OCI-LY7 (cell line): Measurements from ENCODE around the gene SELENOP. TPM values are rescaled to one million over a fixed set of nuclear protein-coding genes. Genes with fewer than 3 reads are reported as not detected.

ENCODE experiments used
- BruUV-seq: library from RNA; stranded (reverse); fragments of 400-500 nt; replicated peaks from 2 replicates; lab custom pipeline; 2021; lab: Mats Ljungman, UMichigan
- CTCF ChIA-PET: fragments of 300-600 bp; sonication (Branson Sonifier 250); formaldehyde crosslinking; loops from one replicate; lab custom pipeline; 2022; ENCODE audit warnings: antibody characterized with exemption; ENCODE audit not compliant: unreplicated experiment; lab: Charles Lee
- POLR2A ChIA-PET: fragments of 300-600 bp; sonication (Branson Sonifier 250); formaldehyde crosslinking; loops from one replicate; lab custom pipeline; 2022; ENCODE audit warnings: antibody characterized with exemption; lab: Charles Lee
- DNase-seq: peaks from one replicate; pipeline ENCODE4 v3.0.0-alpha.2; 2015; ENCODE audit warnings: low spot score
- H2AFZ ChIP-seq: fragments of 200-600 bp; sonication (generic), shearing (Covaris generic); 2 replicates; pipeline ENCODE4 v1.6.1; 2014; ENCODE audit warnings: mild to moderate bottlenecking, antibody characterized with exemption, low read length, moderate library complexity
- H3K27ac ChIP-seq: fragments of 200-600 bp; sonication (generic); 2 replicates; pipeline ENCODE4 v1.5.1; 2014; ENCODE audit warnings: mixed run types, low read depth, mild to moderate bottlenecking, moderate library complexity, low read length, inconsistent platforms; ENCODE audit not compliant: poor library complexity, severe bottlenecking
- H3K36me3 ChIP-seq: fragments of 200-600 bp; sonication (generic); 2 replicates; pipeline ENCODE4 v1.6.1; 2014; ENCODE audit warnings: mild to moderate bottlenecking, antibody characterized with exemption, low read length, moderate library complexity, mixed read lengths; ENCODE audit not compliant: insufficient read depth
- H3K4me1 ChIP-seq: fragments of 200-600 bp; sonication (generic); 2 replicates; pipeline ENCODE4 v1.5.1; 2014; ENCODE audit warnings: mild to moderate bottlenecking, low read length; ENCODE audit not compliant: insufficient read depth, poor library complexity, severe bottlenecking
- H3K4me2 ChIP-seq: fragments of 200-600 bp; sonication (generic); 2 replicates; pipeline ENCODE4 v1.6.1; 2014; ENCODE audit warnings: mild to moderate bottlenecking, low read length
- H3K4me3 ChIP-seq: fragments of 200-600 bp; sonication (generic); 2 replicates; pipeline ENCODE4 v1.5.1; 2014; ENCODE audit warnings: mild to moderate bottlenecking, low read depth, low read length; ENCODE audit not compliant: poor library complexity, severe bottlenecking
- H3K79me2 ChIP-seq: fragments of 200-600 bp; sonication (generic); 2 replicates; pipeline ENCODE4 v1.6.1; 2016; ENCODE audit warnings: low read depth, mild to moderate bottlenecking, low read length, moderate library complexity, mixed read lengths; ENCODE audit not compliant: insufficient read depth
- H3K9me2 ChIP-seq: fragments of 200-600 bp; sonication (generic); 2 replicates; pipeline ENCODE4 v1.6.1; 2016; ENCODE audit warnings: mild to moderate bottlenecking, low read length, mixed read lengths; ENCODE audit not compliant: insufficient read depth
- H3K9me3 ChIP-seq: fragments of 200-600 bp; sonication (generic); 2 replicates; pipeline ENCODE4 v1.6.1; 2014; ENCODE audit warnings: mild to moderate bottlenecking, mixed run types, low read length, mixed read lengths
- H4K20me1 ChIP-seq: fragments of 200-600 bp; sonication (generic); 2 replicates; pipeline ENCODE4 v1.6.1; 2014; ENCODE audit warnings: mild to moderate bottlenecking, antibody characterized with exemption, low read length, moderate library complexity, mixed read lengths; ENCODE audit not compliant: insufficient read depth
- EZH2phosphoT487 ChIP-seq: fragments of 200-600 bp; sonication (generic); IDR thresholded peaks from 2 replicates; pipeline ENCODE4 v1.6.1; 2018; ENCODE audit warnings: low read depth, borderline replicate concordance, mild to moderate bottlenecking, mixed run types, antibody characterized with exemption, low read length, moderate library complexity, mixed read lengths
- intact Hi-C: fragments of 100-400 bp; cut with micrococcal nuclease; formaldehyde crosslinking; loops from one replicate; pipeline ENCODE4 v1.10.0; 2022; ENCODE audit not compliant: unreplicated experiment
- total RNA-seq, 2 experiments: library from RNA; depleted of rRNA in 1 of 2; stranded (reverse); fragments of >200 nt in 1 of 2; shearing (Covaris generic) in 1 of 2; gene quantifications; 2 replicates each; pipeline ENCODE4 v1.2.3, GENCODE V29; 2014 to 2022
- TF ChIP-seq, protein P1 (sequence below): fragments of 200-600 bp; sonication (generic); conservative IDR thresholded peaks from 2 replicates; pipeline ENCODE4 v1.5.1; 2014; ENCODE audit warnings: mild to moderate bottlenecking, antibody characterized with exemption, low read length, moderate library complexity, mixed read lengths

SELENOP gene
- total RNA-seq, 2 experiments from 2014 or later = not detected

DNA sequence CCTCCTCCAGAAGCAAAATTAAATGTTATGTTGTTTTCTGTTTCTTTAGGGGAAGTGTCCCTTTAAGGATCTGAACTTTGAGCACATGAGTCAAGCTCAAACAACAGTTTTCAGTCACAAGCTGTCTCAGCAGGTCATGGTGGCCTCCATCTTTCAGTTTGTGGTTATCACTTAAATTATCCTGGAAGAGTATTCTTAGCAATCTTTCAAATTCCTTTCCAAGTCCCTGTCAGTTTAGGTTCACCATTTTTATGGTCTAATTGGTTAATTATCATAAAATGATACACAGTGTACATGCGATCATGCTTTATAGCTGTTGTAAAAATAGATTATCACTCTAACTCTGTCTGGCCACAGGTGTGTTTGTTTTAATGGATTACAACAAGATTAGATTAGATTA is 43.1 kb upstream of the SELENOP start:
- Histone ChIP-seq H4K20me1 (no peaks in the 10 kb centered on the region), H2AFZ (no peak overlapping the region), H3K36me3 (no peaks in the 10 kb centered on the region), H3K79me2 (no peaks in the 10 kb centered on the region), H3K9me3 (no peaks in the 10 kb centered on the region), H3K4me3 (no peak overlapping the region), H3K4me1 (no peaks in the 10 kb centered on the region), H3K4me2 (no peak overlapping the region), H3K9me2 (no peaks in the 10 kb centered on the region), H3K27ac (no peak overlapping the region)
- TF ChIP-seq, protein P1, sequence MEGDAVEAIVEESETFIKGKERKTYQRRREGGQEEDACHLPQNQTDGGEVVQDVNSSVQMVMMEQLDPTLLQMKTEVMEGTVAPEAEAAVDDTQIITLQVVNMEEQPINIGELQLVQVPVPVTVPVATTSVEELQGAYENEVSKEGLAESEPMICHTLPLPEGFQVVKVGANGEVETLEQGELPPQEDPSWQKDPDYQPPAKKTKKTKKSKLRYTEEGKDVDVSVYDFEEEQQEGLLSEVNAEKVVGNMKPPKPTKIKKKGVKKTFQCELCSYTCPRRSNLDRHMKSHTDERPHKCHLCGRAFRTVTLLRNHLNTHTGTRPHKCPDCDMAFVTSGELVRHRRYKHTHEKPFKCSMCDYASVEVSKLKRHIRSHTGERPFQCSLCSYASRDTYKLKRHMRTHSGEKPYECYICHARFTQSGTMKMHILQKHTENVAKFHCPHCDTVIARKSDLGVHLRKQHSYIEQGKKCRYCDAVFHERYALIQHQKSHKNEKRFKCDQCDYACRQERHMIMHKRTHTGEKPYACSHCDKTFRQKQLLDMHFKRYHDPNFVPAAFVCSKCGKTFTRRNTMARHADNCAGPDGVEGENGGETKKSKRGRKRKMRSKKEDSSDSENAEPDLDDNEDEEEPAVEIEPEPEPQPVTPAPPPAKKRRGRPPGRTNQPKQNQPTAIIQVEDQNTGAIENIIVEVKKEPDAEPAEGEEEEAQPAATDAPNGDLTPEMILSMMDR = no peak
- TF ChIP-seq EZH2phosphoT487 = no peak
- BruUV-seq = no TSS peak
- intact Hi-C loops = no loop called here
- CTCF ChIA-PET = no interaction called here
- POLR2A ChIA-PET = no interaction called here
- DNase-seq = no peak

DNA sequence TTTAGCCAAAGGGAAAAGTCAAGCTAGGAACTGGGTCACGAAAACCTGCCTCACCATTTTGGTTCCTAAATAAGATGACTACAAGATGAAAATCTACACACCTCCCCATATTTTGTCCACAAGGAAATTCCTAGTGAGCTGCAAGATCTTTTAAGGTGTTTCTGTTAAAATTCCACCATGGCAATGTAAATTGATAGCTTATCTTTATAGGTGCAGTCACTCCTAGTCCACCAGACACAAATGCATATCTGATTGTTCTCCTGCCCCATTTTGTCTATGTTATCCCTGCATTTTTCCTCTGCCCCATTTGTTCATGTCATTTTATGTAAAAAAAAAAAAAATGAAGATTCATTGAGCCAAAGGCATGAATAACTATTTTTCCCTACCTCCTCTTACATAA is 41.1 kb upstream of the SELENOP start:
- no TSS peak for BruUV-seq
- no peak overlapping the region for H3K4me2 ChIP-seq
- POLR2A ChIA-PET = interaction anchor here (0.7 to 1.0 kb wide), 2 partner anchors 20 to 269 kb away, joined by 3 read pairs; no protein-coding TSS in a partner anchor

DNA sequence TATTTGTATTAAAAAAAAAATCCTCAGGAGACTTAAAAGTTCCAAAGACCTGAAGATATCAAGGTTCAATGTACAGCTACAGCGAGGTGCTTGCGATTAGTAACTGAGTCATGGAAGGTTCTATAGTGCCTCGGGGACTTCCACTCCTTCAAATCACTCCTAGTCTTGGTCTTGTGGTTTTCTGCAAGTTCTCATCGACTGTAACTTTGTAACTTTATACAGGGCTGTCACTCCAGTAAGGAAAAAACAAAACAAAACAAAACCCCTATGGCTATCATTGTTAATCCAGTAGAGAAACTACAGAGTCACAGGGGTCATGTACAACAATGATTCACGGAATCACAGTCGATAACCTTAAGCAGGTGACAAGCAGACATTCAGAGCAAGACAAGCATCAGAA is 39.8 kb upstream of the SELENOP start:
- Histone ChIP-seq H4K20me1 (no peaks in the 10 kb centered on the region), H3K79me2 (no peaks in the 10 kb centered on the region), H3K27ac (no peak overlapping the region), H3K36me3 (no peaks in the 10 kb centered on the region), H3K4me3 (no peak overlapping the region), H3K9me2 (no peaks in the 10 kb centered on the region), H3K4me1 (no peaks in the 10 kb centered on the region), H3K9me3 (no peaks in the 10 kb centered on the region), H2AFZ (no peak overlapping the region), H3K4me2 (no peak overlapping the region)
- no peak for DNase-seq
- BruUV-seq = no TSS peak
- TF ChIP-seq EZH2phosphoT487 = no peak
- TF ChIP-seq, protein P1 = no peak
- CTCF ChIA-PET = no interaction called here
- intact Hi-C loops = no loop called here
- POLR2A ChIA-PET = interaction anchor here (0.7 kb wide), 1 partner anchor 31 kb away, joined by 3 read pairs; no protein-coding TSS in a partner anchor

More for the DNA sequence above, 41.1 kb upstream of the SELENOP start:
- Histone ChIP-seq H2AFZ (no peak overlapping the region), H3K79me2 (no peaks in the 10 kb centered on the region), H3K9me3 (no peaks in the 10 kb centered on the region), H3K4me3 (no peak overlapping the region), H3K4me1 (no peaks in the 10 kb centered on the region), H3K9me2 (no peaks in the 10 kb centered on the region), H4K20me1 (no peaks in the 10 kb centered on the region), H3K36me3 (no peaks in the 10 kb centered on the region), H3K27ac (no peak overlapping the region)
- no peak for DNase-seq
- CTCF ChIA-PET = no interaction called here
- intact Hi-C loops = no loop called here
- TF ChIP-seq EZH2phosphoT487 = no peak
- TF ChIP-seq, protein P1 = no peak
